ENCODE measurements around the gene PACSIN2.
"Not testable (repeated sequence)": the region's sequence is repeated elsewhere in the genome, so short reads cannot be mapped to it uniquely, and the experiment has no call there.

Gene PACSIN2

DNA sequence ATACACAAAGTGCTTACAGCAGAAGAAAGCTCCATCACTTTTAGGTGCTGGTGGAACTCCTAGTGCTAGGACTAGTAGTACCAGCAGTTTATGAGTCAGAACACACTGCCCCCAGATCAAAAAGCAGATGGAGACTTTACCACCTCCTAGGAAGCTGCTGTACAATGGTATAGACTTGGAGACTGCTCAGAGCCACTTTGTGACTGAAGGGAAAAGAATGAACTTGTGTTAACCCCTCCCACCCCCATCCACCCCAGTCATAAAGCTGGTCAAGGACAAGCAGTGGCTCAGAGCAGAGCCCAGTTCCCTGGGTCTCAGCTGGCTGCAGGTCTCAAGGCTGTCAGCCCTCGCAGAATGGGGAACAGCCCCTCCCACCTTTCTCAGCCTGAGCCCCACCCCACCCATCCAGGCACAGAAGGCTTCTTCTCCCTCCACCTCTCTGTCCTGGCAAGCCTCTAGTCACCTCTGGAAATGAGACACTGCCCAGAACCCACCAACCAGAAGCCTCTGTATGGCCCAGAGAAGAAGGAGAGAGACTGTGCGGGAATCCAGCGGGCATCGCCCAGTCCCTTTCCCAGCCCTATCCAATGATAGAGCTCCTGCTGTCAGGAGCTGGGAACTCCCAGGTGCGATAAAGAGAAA lies 23.8 kb downstream of the PACSIN2 start:
- DNase-seq: no peak

DNA sequence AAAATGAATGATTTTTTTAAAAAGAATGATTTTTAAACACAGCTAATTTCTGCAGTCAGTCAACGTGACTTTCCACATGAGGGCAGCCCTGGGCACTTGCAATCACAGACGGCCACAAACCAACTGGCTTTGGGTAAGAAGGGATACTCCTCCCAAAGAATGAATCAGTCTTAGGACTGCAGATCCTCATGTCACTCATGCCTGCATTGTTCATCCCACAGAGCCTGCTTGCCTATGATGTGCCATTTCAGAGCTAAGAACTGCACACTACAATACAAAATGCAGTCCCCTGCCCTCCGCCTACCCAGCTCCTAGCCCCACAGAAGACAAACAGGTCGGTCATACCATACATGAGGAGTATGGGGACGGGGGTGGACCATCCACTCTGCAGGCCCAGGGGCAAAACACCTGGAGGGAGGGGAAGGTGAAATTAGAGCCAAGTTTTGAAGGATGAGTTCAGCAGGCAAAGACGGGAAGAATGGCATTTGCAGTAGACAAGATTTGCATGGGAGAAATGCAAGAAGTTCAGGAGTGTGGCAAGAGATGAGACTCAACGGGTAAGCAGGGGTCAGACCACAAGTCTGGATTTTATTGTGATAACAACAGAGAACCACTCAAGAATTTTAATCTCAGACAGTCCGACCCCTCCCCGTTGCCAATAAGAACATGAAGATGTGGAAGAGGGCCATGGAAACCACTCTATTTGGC lies 24.7 kb downstream of the PACSIN2 start:
- no peak for DNase-seq

DNA sequence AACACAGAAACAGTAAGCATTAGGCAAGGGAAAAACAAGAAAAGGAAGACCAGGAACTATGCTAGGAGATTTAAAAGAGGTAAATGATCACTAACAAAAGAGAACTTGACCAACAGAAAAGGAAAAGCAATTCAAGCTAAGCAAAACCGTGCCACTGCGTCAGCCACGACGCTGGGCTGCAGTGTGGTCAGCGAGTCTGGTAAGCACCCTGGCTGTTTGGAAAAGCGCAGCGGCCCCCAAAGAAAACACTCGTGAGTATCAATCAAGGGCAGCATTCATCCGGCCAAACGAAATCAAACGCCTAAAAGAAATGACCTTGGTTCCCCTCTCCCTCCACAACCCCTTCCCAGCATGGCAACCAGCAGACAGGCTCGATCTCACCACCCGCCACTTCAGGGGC lies 28.8 kb downstream of the PACSIN2 start:
- no peak for DNase-seq

DNA sequence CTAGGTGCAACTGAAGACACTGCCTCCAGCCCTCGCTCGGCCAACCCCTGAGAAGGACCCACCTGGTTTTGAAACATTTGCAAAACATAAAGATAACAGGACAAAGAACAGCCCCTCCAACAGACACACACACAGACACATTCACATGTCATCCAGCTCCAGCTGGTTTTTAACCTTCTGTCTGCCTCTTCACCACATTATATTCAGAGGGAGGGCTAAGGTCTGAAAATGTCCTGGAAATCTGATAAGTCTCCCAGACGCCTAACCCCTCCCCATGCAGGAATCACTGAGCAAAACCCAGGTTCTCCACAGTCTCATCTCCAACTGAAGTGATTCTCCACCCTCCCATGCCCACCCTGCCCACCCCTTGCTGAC lies 29.4 kb downstream of the PACSIN2 start:
- no peak for DNase-seq

DNA sequence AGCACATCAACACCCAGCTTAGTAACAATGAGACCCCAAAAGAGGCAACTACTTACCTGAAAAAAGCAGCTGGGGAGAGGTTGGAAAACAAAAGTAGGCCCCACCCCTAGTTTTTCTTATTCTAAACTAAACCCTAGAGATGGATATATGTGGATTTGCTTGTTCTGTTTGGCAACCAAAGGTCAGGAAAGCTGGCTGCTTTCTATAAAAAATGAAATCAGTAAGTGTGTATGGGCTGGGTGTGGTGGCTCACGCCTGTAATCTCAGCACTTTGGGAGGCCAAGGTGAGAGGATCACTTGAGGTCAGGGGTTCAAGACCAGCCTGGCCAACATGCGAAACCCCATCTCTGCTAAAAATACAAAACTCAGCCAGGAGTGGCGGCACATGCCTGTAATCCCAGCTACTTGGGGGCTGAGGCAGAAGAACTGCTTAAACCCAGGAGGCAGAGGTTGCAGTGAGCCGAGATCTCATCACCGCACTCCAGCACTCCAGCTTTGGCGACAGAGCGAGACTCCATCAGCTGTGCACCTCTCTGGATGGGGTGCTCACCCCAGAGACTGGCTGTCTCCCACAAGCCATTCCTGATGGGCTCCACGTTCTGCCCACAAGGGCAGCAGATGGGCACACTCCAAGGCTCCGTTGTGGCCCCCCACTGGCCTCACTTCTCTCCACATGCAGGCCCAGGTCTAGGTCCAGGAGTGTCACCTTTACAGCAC lies 30.0 kb downstream of the PACSIN2 start:
- no peak for DNase-seq

DNA sequence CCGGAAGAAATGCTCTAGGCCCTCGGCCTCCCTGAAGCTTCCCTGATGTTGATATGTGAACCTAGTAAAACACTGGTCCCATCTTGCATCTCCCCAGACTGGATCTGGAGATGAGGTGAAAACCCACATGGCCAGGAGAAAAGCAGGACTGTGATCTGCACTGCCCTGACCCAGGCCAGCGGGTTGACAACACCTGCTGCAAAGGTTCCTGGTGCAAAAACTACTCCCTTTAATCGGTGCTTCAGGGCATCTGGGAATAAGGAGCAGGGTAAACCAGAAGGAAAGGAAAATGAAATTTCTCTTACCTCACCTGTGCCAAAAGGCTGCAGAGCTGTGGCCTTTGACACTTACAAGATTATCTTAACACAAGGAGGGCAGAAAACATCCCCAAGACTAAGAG lies 30.6 kb downstream of the PACSIN2 start:
- no peak for DNase-seq

DNA sequence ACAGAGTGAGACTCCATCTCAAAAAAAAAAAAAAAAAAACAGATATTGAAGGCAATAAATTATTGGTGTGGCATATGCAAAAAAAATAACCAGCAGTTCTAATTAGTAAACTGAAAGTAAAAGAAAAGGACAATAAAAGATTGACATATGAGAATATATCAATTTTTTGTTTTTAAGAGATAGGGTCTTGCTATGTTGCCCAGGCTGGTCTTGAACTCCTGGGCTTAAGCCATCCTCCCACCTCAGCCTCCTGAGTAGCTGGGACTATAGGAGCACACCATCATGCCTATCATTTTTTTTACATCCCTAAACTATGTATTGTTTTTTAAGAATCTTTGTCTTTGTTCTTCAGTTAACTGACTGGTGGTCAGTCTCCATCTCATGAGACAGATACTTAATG lies 31.5 kb downstream of the PACSIN2 start:
- DNase-seq: no peak

DNA sequence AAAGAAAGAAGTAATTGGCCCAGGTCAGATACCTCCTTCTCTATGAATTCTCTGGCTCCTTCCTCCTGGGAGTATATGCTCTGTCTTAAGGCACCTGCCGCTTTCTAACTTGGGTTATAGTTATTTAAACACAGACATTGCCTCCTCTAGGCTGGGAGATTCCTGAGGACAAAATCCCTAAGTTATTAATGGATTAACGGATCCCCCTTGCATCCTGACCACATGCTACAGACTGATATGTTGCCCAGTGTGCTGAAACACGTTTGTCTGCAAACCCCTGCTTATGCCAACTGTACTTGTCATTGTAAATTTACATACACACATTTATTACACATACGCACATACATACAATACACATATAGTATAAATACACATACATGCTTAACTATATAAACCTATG lies 35.3 kb downstream of the PACSIN2 start:
- DNase-seq: no peak

- DNase-seq: no peak
Measured at GRCh38 chr22:42978453-42979103, 36.4 kb downstream of the PACSIN2 start.

DNA sequence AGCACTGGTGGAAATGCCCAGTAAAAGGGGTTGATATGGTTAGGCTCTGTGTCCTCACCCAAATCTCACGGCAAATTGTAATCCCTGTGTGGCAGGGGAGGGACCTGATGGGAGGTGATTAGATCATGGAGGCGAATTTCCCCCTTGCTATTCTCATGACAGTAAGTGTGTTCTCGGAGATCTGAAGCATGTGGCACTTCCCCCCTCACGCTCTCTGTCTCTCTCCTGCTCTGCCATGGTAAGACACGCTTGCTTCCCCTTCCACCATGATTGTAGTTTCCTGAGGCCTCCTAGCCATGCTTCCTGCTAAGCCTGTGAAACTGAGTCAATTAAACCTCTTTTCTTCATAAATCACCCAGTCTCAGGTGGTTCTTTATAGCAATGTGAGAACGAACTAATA lies 37.4 kb downstream of the PACSIN2 start:
- no peak for DNase-seq

DNA sequence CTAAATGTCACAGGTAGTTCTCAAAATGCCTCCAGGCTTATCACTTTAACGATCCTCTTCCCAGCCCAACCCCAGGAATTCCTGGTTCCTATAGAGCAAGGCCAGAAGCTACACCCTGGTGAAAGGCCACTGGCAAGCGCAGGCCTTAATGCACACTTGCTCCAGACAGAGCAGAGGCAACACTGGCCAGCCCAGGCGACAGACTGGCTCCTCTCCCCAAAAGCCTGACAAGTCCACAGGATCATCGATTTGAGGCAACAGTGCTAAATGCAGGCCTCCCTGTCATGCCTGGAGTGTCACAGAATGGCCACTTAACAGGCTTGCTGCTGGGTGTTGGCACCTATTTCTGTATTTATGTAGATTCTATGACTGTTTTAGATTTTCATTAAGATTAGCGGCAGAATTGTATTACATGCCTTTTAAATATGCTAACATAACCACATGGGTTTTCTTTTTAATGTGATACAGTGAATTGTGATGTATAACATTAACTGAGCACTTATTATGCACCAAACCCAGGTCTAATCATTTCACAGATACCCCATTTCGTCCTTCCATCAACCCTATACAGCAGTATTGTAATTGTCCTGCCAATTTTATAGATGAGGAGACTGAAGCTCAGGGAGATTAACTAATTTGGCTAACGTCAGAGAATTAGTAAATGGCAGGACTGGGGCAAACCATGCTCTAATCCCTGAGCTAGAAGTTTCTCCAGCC lies 38.6 kb downstream of the PACSIN2 start:
- no peak for DNase-seq

DNA sequence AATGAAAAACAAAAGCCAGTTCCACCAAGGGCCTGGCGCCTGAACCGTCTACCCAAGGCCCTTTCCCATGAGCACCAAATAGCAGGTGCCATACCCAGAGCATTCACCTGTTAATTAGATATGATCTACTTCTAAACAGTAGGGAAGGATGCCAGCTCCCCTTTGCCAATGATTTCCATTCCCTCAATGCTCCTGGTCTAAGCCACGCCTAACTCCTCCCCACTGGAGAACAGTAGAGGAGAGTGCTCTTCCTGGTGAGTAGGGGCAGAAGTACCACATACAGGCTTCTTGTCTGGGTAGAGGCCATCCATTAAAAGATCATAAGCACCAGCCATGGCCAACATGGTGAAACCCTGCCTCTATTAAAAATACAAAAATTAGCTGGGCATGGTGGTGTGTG lies 40.7 kb downstream of the PACSIN2 start:
- no peak for DNase-seq

DNA sequence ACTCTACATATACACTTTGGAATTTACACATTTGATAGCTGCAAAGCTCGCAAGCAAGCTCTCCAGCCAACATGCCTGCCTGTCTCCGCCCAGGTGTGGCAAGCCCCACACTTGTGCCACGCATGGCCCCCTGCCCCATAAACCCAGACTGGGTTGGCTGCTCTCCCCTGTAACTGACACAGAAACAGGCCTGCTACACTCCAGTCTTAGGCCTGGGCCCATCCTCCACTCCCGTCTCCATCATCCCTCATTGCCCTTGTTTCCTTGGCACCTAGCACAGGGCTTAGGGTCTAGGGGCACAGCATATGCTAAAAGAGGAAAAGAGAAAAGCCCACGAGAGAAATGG lies 41.4 kb downstream of the PACSIN2 start:
- no peak for DNase-seq

- DNase-seq: no peak
Measured at GRCh38 chr22:42972649-42973535, 42.1 kb downstream of the PACSIN2 start.

DNA sequence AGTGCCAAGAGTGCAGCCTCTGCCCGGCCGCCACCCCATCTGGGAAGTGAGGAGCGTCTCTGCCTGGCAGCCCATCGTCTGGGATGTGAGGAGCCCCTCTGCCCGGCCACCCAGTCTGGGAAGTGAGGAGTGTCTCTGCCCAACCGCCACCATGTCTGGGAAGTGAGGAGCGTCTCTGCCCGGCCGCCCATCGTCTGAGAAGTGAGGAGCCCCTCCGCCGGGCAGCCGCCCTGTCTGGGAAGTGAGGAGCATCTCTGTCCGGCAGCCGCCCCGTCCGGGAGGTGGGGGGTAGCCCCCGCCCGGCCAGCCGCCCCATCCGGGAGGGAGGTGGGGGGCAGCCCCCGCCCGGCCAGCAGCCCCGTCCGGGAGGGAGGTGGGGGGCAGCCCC lies 43.5 kb downstream of the PACSIN2 start:
- DNase-seq: not testable (repeated sequence)

- no peak for DNase-seq
Measured at GRCh38 chr22:42970029-42970428, 44.9 kb downstream of the PACSIN2 start.

- no peak for DNase-seq
Measured at GRCh38 chr22:42969348-42969975, 45.5 kb downstream of the PACSIN2 start.

GRCh38 chr22:42967933-42968332 lies 47.0 kb downstream of the PACSIN2 start:
- DNase-seq: no peak

DNA sequence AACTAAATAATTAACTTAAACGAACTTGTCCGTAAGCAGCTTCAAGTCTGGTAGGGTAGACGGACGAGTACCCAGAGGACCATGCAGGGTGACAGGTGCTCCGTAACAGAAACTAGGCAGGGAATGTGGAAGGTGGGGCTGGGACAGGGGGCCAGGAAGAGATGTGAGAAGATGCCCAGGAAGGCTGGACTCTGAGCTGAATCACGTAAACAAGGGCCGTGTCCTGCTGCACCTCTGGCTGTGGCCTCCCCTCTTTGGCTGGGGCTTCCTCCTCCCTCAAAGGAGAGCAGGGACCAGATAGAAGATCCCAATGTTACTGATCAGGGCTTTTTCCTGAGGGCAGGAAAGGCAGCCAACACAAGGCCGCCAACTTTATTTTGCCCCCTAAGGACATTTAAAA lies 47.9 kb downstream of the PACSIN2 start:
- DNase-seq: no peak

GRCh38 chr22:42966497-42966896 lies 48.5 kb downstream of the PACSIN2 start:
- DNase-seq: no peak

DNA sequence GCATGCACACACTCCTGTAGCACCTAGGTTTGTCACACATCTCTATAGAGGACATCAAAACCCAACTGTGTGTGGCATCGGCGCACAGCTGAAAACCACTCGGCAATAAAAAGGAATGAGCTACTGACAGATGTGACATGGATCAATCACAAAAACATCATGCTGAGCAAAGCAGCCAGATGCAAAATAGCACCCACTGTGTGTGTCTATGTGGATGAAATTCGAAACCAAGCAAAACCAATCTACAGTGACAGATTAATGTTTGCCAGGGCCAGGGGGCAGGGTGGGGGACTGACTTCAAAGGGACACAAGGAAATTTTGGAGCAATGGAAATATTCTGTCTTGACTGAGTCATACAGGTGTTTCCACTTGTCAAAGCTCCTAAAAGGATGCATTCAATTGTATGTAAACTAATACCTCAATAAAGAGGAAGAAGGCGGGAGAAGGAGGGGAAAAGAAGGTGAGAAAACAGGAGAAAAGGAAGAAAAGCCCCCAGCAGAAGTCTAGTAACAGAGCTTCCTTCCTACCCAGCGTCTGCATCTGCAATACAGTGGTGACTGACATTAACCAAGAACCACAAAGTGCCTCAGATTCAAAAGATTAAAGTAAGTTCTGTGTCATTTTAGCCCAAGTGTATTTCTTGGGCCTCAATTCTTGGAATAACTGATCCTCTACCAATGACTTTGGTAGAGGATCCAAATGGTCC lies 49.8 kb downstream of the PACSIN2 start:
- peak; percentile 56 for DNase-seq

All from activated naive CD4-positive, alpha-beta T cell treated with Interleukin-2 at 50 U/mL for 16 hours (primary cell).